Nephron progenitor cell (in vitro differentiated cells): ENCODE results near the gene PTPN1.
"Not testable (repeated sequence)": the region's sequence is repeated elsewhere in the genome, so short reads cannot be mapped to it uniquely, and the experiment has no call there.

Experiments
- DNase-seq: peaks from one replicate; pipeline ENCODE4 v3.0.0; 2021
- H3K27ac Mint-ChIP-seq: 2 replicates; pipeline ENCODE4 v1.8.0; 2021; ENCODE audit warnings: mild to moderate bottlenecking, moderate library complexity, mixed read lengths
- H3K27me3 Mint-ChIP-seq: 2 replicates; pipeline ENCODE4 v1.8.0; 2021; ENCODE audit warnings: mild to moderate bottlenecking, low read depth, mixed read lengths; ENCODE audit not compliant: poor library complexity
- H3K36me3 Mint-ChIP-seq: 2 replicates; pipeline ENCODE4 v1.8.0; 2021; ENCODE audit warnings: low read depth, mixed read lengths
- H3K4me1 Mint-ChIP-seq: 2 replicates; pipeline ENCODE4 v1.8.0; 2021; ENCODE audit warnings: mixed read lengths
- H3K4me3 Mint-ChIP-seq: 2 replicates; pipeline ENCODE4 v1.8.0; 2021; ENCODE audit warnings: mild to moderate bottlenecking, moderate library complexity, mixed read lengths
- H3K9me3 Mint-ChIP-seq: 2 replicates; pipeline ENCODE4 v1.8.0; 2021; ENCODE audit warnings: mild to moderate bottlenecking, moderate library complexity, mixed read lengths
- CTCF ChIP-seq: fragments of 200-600 bp; sonication (generic); IDR thresholded peaks from 2 replicates; pipeline ENCODE4 v1.5.0; 2021; ENCODE audit warnings: antibody characterized with exemption

Gene PTPN1

GRCh38 chr20:50471231-50471630 is 39.0 kb upstream of the PTPN1 start:
- no peak overlapping the region for H3K27ac Mint-ChIP-seq
- peaks cover 9% of the 10 kb centered on the region for H3K9me3 Mint-ChIP-seq
- H3K36me3 Mint-ChIP-seq = no peaks in the 10 kb centered on the region
- no peak for TF ChIP-seq CTCF
- no peak overlapping the region for H3K4me3 Mint-ChIP-seq
- DNase-seq = no peak
- H3K4me1 Mint-ChIP-seq = peaks cover 4% of the 10 kb centered on the region
- peaks cover 17% of the 10 kb centered on the region for H3K27me3 Mint-ChIP-seq

- TF ChIP-seq CTCF = no peak
- no peak for DNase-seq
- Mint-ChIP-seq H3K9me3 (peaks cover 9% of the 10 kb centered on the region), H3K4me3 (no peak overlapping the region), H3K4me1 (peaks cover 4% of the 10 kb centered on the region), H3K36me3 (no peaks in the 10 kb centered on the region), H3K27me3 (peaks cover 18% of the 10 kb centered on the region), H3K27ac (peak overlapping the region; percentile 19)
These were observed 37.2 kb upstream of the PTPN1 start for GRCh38 chr20:50472693-50473664.

- not testable (repeated sequence) for H3K4me3 Mint-ChIP-seq, H3K27ac Mint-ChIP-seq, H3K36me3 Mint-ChIP-seq, H3K9me3 Mint-ChIP-seq, DNase-seq, H3K4me1 Mint-ChIP-seq
- H3K27me3 Mint-ChIP-seq = peaks cover 25% of the 10 kb centered on the region
These were observed 35.8 kb upstream of the PTPN1 start for GRCh38 chr20:50474356-50474755.

GRCh38 chr20:50475681-50476292 is 34.4 kb upstream of the PTPN1 start:
- no peaks in the 10 kb centered on the region for H3K9me3 Mint-ChIP-seq
- no peak for DNase-seq
- H3K4me3 Mint-ChIP-seq = no peak overlapping the region
- peaks cover 27% of the 10 kb centered on the region for H3K27me3 Mint-ChIP-seq
- TF ChIP-seq CTCF = no peak
- H3K4me1 Mint-ChIP-seq = no peaks in the 10 kb centered on the region
- no peaks in the 10 kb centered on the region for H3K36me3 Mint-ChIP-seq
- no peak overlapping the region for H3K27ac Mint-ChIP-seq

GRCh38 chr20:50477239-50477872 is 32.8 kb upstream of the PTPN1 start:
- no peak for TF ChIP-seq CTCF
- Mint-ChIP-seq H3K36me3 (no peaks in the 10 kb centered on the region), H3K4me3 (no peak overlapping the region), H3K9me3 (no peaks in the 10 kb centered on the region), H3K27me3 (peaks cover 39% of the 10 kb centered on the region), H3K27ac (no peak overlapping the region), H3K4me1 (no peaks in the 10 kb centered on the region)
- no peak for DNase-seq
